ENCODE results near the gene PRR18.

The PRR18 gene

GRCh38 chr6:166333172-166333995 lies 25.2 kb upstream of the PRR18 start:
- DNase-seq, result no peak

GRCh38 chr6:166331503-166332415 lies 23.6 kb upstream of the PRR18 start:
- DNase-seq, result no peak

GRCh38 chr6:166330612-166331011 lies 22.4 kb upstream of the PRR18 start:
- DNase-seq, result no peak

GRCh38 chr6:166325383-166326042 lies 17.3 kb upstream of the PRR18 start:
- no peak for DNase-seq

- no peak for DNase-seq
Observed at GRCh38 chr6:166323395-166323794, 15.2 kb upstream of the PRR18 start.

GRCh38 chr6:166318649-166319600 lies 10.7 kb upstream of the PRR18 start:
- DNase-seq, result no peak

GRCh38 chr6:166318227-166318626 lies 10.0 kb upstream of the PRR18 start:
- DNase-seq, result no peak

GRCh38 chr6:166317261-166318212 lies 9.3 kb upstream of the PRR18 start:
- DNase-seq, result no peak

- DNase-seq, result no peak
Observed at GRCh38 chr6:166315436-166315835, 7.2 kb upstream of the PRR18 start.

- DNase-seq, result no peak
Observed at GRCh38 chr6:166314454-166314853, 6.3 kb upstream of the PRR18 start.

GRCh38 chr6:166313255-166314070 lies 5.3 kb upstream of the PRR18 start:
- DNase-seq, result no peak

- no peak for DNase-seq
Observed at GRCh38 chr6:166312832-166313231, 4.6 kb upstream of the PRR18 start.

- DNase-seq, result no peak
Observed at GRCh38 chr6:166310634-166311033, 2.4 kb upstream of the PRR18 start.

- DNase-seq, result no peak
Observed at GRCh38 chr6:166309977-166310376, 1.8 kb upstream of the PRR18 start.

GRCh38 chr6:166308769-166309589 lies 787 bp upstream of the PRR18 start:
- DNase-seq, result peak; percentile 62 to 83

- no peak for DNase-seq
Observed at GRCh38 chr6:166307082-166308032, 835 bp downstream of the PRR18 start.

- DNase-seq, result no peak
Observed at GRCh38 chr6:166306378-166307081, 1.7 kb downstream of the PRR18 start.
